ENCODE measurements around the gene MRTFB.

The MRTFB gene

DNA sequence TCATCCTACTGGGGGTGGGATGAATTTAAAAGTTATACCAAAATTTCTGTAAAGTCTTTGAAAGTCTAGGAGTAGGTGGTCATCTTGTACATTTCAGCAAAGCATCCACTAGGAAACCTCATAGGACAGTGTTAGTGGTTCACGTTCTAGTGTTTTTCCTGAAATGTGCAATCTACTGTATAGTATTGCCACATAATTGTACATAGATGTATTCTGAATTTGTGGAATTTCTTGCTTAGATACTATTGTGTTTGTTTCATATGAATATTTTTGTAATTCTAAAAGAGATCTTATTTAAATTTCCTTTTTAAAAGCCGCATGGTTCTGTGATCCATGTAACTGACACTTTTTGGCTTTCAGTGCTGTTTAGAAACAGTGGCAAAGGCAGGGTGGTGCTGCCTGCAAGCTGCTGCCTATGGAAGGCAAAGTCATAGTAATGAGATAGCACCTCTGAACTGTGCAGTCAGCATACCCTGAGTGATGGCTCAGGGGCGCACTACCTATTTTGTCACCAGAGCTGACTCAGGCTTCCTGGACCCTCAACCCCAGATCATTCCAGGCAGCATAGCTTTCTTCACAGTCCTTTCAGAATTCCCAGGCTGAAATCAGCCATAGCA is 193.3 kb downstream of the MRTFB start:
- H3K4me1 ChIP-seq (ENCODE audit: insufficient read depth, low read length) = no peaks in the 10 kb centered on the region
- no peak for ATAC-seq (ENCODE audit: insufficient read depth, low read depth)
- H3K9me3 ChIP-seq (ENCODE audit: insufficient read depth, low read length, severe bottlenecking) = peaks cover 2% of the 10 kb centered on the region
- H3K27ac ChIP-seq (ENCODE audit: low read length) = no peak overlapping the region
- H4K20me1 ChIP-seq (ENCODE audit: insufficient read depth, low read length) = no peaks in the 10 kb centered on the region
- H3K79me2 ChIP-seq (ENCODE audit: insufficient read depth, low read length) = no peaks in the 10 kb centered on the region
- H3K9ac ChIP-seq (ENCODE audit: low read depth, low read length) = no peak overlapping the region
- DNase-seq = no peak
- H3K27me3 ChIP-seq (ENCODE audit: insufficient read depth, low read length, poor library complexity) = no peaks in the 10 kb centered on the region
- no peak overlapping the region for H2AFZ ChIP-seq (ENCODE audit: low read depth, low read length)
- TF ChIP-seq, protein P1, sequence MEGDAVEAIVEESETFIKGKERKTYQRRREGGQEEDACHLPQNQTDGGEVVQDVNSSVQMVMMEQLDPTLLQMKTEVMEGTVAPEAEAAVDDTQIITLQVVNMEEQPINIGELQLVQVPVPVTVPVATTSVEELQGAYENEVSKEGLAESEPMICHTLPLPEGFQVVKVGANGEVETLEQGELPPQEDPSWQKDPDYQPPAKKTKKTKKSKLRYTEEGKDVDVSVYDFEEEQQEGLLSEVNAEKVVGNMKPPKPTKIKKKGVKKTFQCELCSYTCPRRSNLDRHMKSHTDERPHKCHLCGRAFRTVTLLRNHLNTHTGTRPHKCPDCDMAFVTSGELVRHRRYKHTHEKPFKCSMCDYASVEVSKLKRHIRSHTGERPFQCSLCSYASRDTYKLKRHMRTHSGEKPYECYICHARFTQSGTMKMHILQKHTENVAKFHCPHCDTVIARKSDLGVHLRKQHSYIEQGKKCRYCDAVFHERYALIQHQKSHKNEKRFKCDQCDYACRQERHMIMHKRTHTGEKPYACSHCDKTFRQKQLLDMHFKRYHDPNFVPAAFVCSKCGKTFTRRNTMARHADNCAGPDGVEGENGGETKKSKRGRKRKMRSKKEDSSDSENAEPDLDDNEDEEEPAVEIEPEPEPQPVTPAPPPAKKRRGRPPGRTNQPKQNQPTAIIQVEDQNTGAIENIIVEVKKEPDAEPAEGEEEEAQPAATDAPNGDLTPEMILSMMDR (IDR thresholded peaks at IDR 0.05; ENCODE audit: borderline replicate concordance, extremely low read depth, low read length, poor library complexity, severe bottlenecking) = no peak
- no peak for TF ChIP-seq EZH2 (IDR thresholded peaks at IDR 0.05; ENCODE audit: borderline replicate concordance, low read depth, low read length, severe bottlenecking)
- H3K4me2 ChIP-seq (ENCODE audit: insufficient read depth, low read length) = no peak overlapping the region
- no peak overlapping the region for H3K4me3 ChIP-seq (ENCODE audit: low read depth in 1 of 2, low read length in 2 of 2)
- peaks cover 65% of the 10 kb centered on the region for H3K36me3 ChIP-seq (ENCODE audit: insufficient read depth, low read length)

DNA sequence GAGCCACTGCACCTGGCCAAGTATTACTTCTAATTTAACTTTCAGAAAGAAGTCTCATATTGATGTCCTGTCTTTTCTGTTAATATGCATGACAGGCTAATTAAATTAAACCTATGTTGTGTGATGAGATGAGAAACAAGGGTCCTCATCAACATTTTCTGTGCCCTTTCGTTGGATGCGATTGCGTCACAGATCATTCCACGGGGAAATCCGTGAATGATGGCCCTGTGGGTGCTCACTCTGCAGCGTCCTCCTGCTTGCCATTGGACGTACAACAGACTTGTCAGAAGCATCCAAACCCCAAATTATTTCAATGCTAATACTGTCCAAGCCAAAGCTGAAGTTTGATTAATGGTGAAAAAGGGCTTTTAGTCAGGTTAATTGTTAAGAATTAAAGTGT is 197.0 kb downstream of the MRTFB start:
- Histone ChIP-seq H4K20me1 (ENCODE audit: insufficient read depth, low read length) (no peaks in the 10 kb centered on the region), H3K9ac (ENCODE audit: low read depth, low read length) (no peak overlapping the region), H3K27ac (ENCODE audit: low read length) (no peak overlapping the region), H3K4me3 (ENCODE audit: low read depth in 1 of 2, low read length in 2 of 2) (no peak overlapping the region), H3K4me2 (ENCODE audit: insufficient read depth, low read length) (no peak overlapping the region), H3K4me1 (ENCODE audit: insufficient read depth, low read length) (no peaks in the 10 kb centered on the region), H2AFZ (ENCODE audit: low read depth, low read length) (no peak overlapping the region), H3K9me3 (ENCODE audit: insufficient read depth, low read length, severe bottlenecking) (peaks cover 5% of the 10 kb centered on the region), H3K79me2 (ENCODE audit: insufficient read depth, low read length) (no peaks in the 10 kb centered on the region), H3K27me3 (ENCODE audit: insufficient read depth, low read length, poor library complexity) (no peaks in the 10 kb centered on the region), H3K36me3 (ENCODE audit: insufficient read depth, low read length) (peaks cover 34% of the 10 kb centered on the region)
- TF ChIP-seq, protein P1 (IDR thresholded peaks at IDR 0.05; ENCODE audit: borderline replicate concordance, extremely low read depth, low read length, poor library complexity, severe bottlenecking) = no peak
- no peak for TF ChIP-seq EZH2 (IDR thresholded peaks at IDR 0.05; ENCODE audit: borderline replicate concordance, low read depth, low read length, severe bottlenecking)
- DNase-seq (no peak), ATAC-seq (ENCODE audit: insufficient read depth, low read depth) (no peak)

DNA sequence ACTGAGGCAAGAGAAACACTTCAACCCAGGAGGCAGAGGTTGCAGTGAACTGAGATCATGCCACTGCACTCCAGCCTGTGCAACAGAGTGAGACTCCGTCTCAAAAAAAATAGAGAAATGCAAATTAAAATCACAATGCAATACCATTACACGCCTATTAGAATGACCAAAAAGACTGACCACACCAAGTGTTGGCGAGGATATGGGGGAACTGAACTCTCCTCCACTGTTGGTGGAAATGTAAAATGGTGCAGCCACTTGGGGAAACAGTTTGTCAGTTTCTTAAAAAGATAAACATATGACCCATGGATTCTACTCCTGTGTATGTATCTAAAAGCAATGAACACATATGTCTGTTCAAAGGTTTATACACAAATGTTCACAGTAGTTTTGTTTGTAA is 204.8 kb downstream of the MRTFB start:
- no peak for ATAC-seq (ENCODE audit: insufficient read depth, low read depth)
- H4K20me1 ChIP-seq (ENCODE audit: insufficient read depth, low read length) = no peaks in the 10 kb centered on the region

DNA sequence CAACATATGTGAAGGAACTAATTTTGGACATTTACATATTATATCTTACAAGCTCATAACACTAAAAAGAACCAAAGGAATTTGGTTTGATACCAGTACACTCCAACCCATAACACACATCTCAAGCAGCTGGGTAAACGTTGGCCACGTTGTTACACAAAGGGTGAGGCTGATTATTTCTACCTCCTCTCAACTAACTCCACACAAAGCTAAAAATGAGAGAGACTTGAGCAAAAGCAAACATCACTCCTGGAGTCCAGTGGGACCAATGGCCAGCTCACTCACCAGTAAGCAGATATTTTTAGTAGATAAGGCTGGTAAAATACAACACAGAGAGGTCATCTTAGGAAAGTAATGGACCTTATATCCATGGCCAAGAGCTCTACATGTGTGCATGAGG is 207.6 kb downstream of the MRTFB start:
- ATAC-seq (ENCODE audit: insufficient read depth, low read depth) (no peak), DNase-seq (no peak)
- H3K79me2 ChIP-seq (ENCODE audit: insufficient read depth, low read length) = no peaks in the 10 kb centered on the region
- no peak overlapping the region for H3K27ac ChIP-seq (ENCODE audit: low read length)
- no peak overlapping the region for H2AFZ ChIP-seq (ENCODE audit: low read depth, low read length)
- H3K4me1 ChIP-seq (ENCODE audit: insufficient read depth, low read length) = no peaks in the 10 kb centered on the region
- H3K4me2 ChIP-seq (ENCODE audit: insufficient read depth, low read length) = no peak overlapping the region
- H3K9ac ChIP-seq (ENCODE audit: low read depth, low read length) = no peak overlapping the region
- H4K20me1 ChIP-seq (ENCODE audit: insufficient read depth, low read length) = no peaks in the 10 kb centered on the region
- H3K4me3 ChIP-seq (ENCODE audit: low read depth in 1 of 2, low read length in 2 of 2) = no peak overlapping the region
- TF ChIP-seq, protein P1 (IDR thresholded peaks at IDR 0.05; ENCODE audit: borderline replicate concordance, extremely low read depth, low read length, poor library complexity, severe bottlenecking) = no peak
- TF ChIP-seq EZH2 (IDR thresholded peaks at IDR 0.05; ENCODE audit: borderline replicate concordance, low read depth, low read length, severe bottlenecking) = no peak
- no peaks in the 10 kb centered on the region for H3K9me3 ChIP-seq (ENCODE audit: insufficient read depth, low read length, severe bottlenecking)
- no peaks in the 10 kb centered on the region for H3K27me3 ChIP-seq (ENCODE audit: insufficient read depth, low read length, poor library complexity)
- H3K36me3 ChIP-seq (ENCODE audit: insufficient read depth, low read length) = no peaks in the 10 kb centered on the region

More for the DNA sequence above, 204.8 kb downstream of the MRTFB start:
- no peaks in the 10 kb centered on the region for H3K4me1 ChIP-seq (ENCODE audit: insufficient read depth, low read length)
- H3K27ac ChIP-seq (ENCODE audit: low read length) = no peak overlapping the region
- no peak overlapping the region for H2AFZ ChIP-seq (ENCODE audit: low read depth, low read length)
- H3K79me2 ChIP-seq (ENCODE audit: insufficient read depth, low read length) = no peaks in the 10 kb centered on the region
- H3K4me3 ChIP-seq (ENCODE audit: low read depth in 1 of 2, low read length in 2 of 2) = no peak overlapping the region
- H3K4me2 ChIP-seq (ENCODE audit: insufficient read depth, low read length) = no peak overlapping the region
- no peak for TF ChIP-seq EZH2 (IDR thresholded peaks at IDR 0.05; ENCODE audit: borderline replicate concordance, low read depth, low read length, severe bottlenecking)
- DNase-seq = no peak
- H3K9ac ChIP-seq (ENCODE audit: low read depth, low read length) = no peak overlapping the region
- H3K36me3 ChIP-seq (ENCODE audit: insufficient read depth, low read length) = no peaks in the 10 kb centered on the region
- no peaks in the 10 kb centered on the region for H3K27me3 ChIP-seq (ENCODE audit: insufficient read depth, low read length, poor library complexity)
- H3K9me3 ChIP-seq (ENCODE audit: insufficient read depth, low read length, severe bottlenecking) = no peaks in the 10 kb centered on the region
